Left lung (tissue), 10 donors: ENCODE measurements around the gene GPR15LG. TPM values are rescaled to one million over a fixed set of nuclear protein-coding genes. Genes with fewer than 3 reads are reported as not detected.

ENCODE experiments used
- ATAC-seq: fragments of 200-7000 bp; cut with Tn5 transposase; one replicate; pipeline ENCODE4 v1.9.1; 2020; ENCODE audit warnings: moderate library complexity
- DNase-seq, 4 donors: peaks; one replicate each; pipeline ENCODE4 v3.0.0-alpha.2; 2013 to 2020
- H3K27ac ChIP-seq, 2 donors: fragments of 200-600 bp; sonication (generic) in 1 of 2; one replicate each; pipeline versions ENCODE4 v1.5.0 to v1.8.0; 2020 to 2021
- H3K27me3 ChIP-seq, 2 donors: fragments of 200-600 bp; sonication (generic) in 1 of 2; one replicate each; pipeline versions ENCODE4 v1.5.0 to v1.8.0; 2020 to 2021
- H3K36me3 ChIP-seq, 2 donors: fragments of 200-600 bp; sonication (generic) in 1 of 2; one replicate each; pipeline versions ENCODE4 v1.5.0 to v1.8.0; 2020 to 2021
- H3K4me1 ChIP-seq, 2 donors: fragments of 200-600 bp; one replicate each; pipeline ENCODE4 v1.8.0; 2021
- H3K4me3 ChIP-seq, 2 donors: fragments of 200-600 bp; sonication (generic) in 1 of 2; one replicate each; pipeline versions ENCODE4 v1.5.0 to v1.8.0; 2020 to 2021; ENCODE audit warnings: mild to moderate bottlenecking in 1 of 2
- H3K9me3 ChIP-seq, 2 donors: fragments of 200-600 bp; sonication (generic) in 1 of 2; one replicate each; pipeline versions ENCODE4 v1.5.0 to v1.8.0; 2020 to 2021
- CTCF ChIP-seq, 2 donors: fragments of 200-600 bp; sonication (generic) in 1 of 2; IDR thresholded peaks; one replicate each; pipeline versions ENCODE4 v1.5.0 to v1.8.0; 2021; ENCODE audit warnings: antibody characterized with exemption in 2 of 2
- intact Hi-C, 2 donors: fragments of 100-400 bp; cut with DNase I; formaldehyde crosslinking; loops; one replicate each; pipeline versions ENCODE4 v1.11.2 to v1.14.2; 2022
- polyA plus RNA-seq, 6 donors: library from polyadenylated mRNA; unstranded; fragments of 120-200 nt; gene quantifications; one replicate each; pipeline ENCODE4 v1.2.1, GENCODE V29; 2013; ENCODE audit not compliant: insufficient read length in 6 of 6
- total RNA-seq, 2 donors: library from RNA; stranded (reverse); fragmentation: NEBNext Ultra II Directional; extraction: Animal tissue kit (Norgen Biotek cat#: 25700); gene quantifications; one replicate each; pipeline ENCODE4 v1.2.1, GENCODE V29; 2021
- donor health status: DM: no; HTN: yes; CAD: no.
- donor health status: DM: no; HTN: no; CAD: no.

The GPR15LG gene
- total and polyA plus RNA-seq, 8 donors, result not detected

GRCh38 chr10:84193846-84194423 is 20.3 kb downstream of the GPR15LG start:
- H3K27me3 ChIP-seq, result peaks cover 26 to 85% of the 10 kb centered on the region in 2 donors
- peak overlapping the region; percentile 13 to 33 for H3K4me3 ChIP-seq
- no peak for TF ChIP-seq CTCF (IDR thresholded peaks at IDR 0.05)
- H3K27ac ChIP-seq, result no peak overlapping the region
- H3K9me3 ChIP-seq, result no peaks in the 10 kb centered on the region
- ATAC-seq (no peak), DNase-seq (peak in 1 of 4 donors; percentile 18)
- H3K36me3 ChIP-seq, result no peaks in the 10 kb centered on the region
- H3K4me1 ChIP-seq, result peaks cover 9 to 14% of the 10 kb centered on the region in 2 donors
- intact Hi-C loops, result no loop called here

DNA sequence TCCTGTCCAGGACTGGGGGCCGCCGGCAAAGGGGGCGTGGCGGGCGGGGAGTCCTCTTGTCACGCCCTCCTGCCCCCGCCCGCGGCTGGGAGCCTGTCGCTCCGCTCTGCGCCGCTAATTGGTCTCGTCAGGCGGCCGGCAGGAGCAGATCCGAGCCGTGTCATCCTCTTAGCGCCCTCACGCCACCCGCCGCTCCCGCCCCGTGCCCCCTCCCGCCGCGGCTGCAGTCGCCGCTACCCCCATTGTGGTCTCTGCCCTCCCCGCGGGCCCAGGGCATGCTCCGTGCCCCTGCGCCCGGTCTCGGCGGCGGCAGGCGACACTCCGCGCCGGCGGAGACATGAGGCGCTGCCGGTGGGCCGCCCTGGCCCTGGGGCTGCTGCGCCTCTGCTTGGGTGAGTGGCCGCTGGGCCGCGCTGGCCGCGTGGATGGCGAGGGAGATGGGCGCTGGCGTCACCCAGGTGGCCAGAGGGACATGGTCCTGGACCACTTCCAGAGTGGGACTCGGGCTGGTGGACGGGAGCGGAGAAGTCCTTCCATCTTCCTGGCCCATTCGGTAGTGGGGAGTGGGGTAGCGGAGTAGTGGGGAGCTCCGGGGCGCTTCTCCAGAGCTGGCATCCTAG is 20.9 kb downstream of the GPR15LG start, which contains the start of gene CDHR1:
TSS of gene CDHR1 (plus strand) at position 114 of the 620 bp plus-strand sequence. CDS start at position 338, 224 bp downstream.
- H3K9me3 ChIP-seq, result no peaks in the 10 kb centered on the region
- H3K27me3 ChIP-seq, result peaks cover 26 to 85% of the 10 kb centered on the region in 2 donors
- H3K4me3 ChIP-seq, result peak within 1 kb of the TSS; percentile 13 to 33
- ATAC-seq, result peak; percentile 64
- TF ChIP-seq CTCF (IDR thresholded peaks at IDR 0.05), result no peak
- no peaks in the 10 kb centered on the region for H3K36me3 ChIP-seq
- H3K4me1 ChIP-seq, result peaks cover 9 to 14% of the 10 kb centered on the region in 2 donors
- DNase-seq, result peak in 2 of 4 donors; percentile 13 to 34
- intact Hi-C loops, result no loop called here
- no peak within 1 kb of the TSS for H3K27ac ChIP-seq

GRCh38 chr10:84195044-84195830 is 21.6 kb downstream of the GPR15LG start:
- no peak for TF ChIP-seq CTCF (IDR thresholded peaks at IDR 0.05)
- Histone ChIP-seq H3K27me3 (peaks cover 26 to 83% of the 10 kb centered on the region in 2 donors), H3K27ac (no peak overlapping the region), H3K36me3 (no peaks in the 10 kb centered on the region), H3K9me3 (no peaks in the 10 kb centered on the region), H3K4me3 (peak overlapping the region in 1 of 2 donors; percentile 33), H3K4me1 (peaks cover 9 to 14% of the 10 kb centered on the region in 2 donors)
- no peak for DNase-seq
- no peak for ATAC-seq
- intact Hi-C loops, result no loop called here

DNA sequence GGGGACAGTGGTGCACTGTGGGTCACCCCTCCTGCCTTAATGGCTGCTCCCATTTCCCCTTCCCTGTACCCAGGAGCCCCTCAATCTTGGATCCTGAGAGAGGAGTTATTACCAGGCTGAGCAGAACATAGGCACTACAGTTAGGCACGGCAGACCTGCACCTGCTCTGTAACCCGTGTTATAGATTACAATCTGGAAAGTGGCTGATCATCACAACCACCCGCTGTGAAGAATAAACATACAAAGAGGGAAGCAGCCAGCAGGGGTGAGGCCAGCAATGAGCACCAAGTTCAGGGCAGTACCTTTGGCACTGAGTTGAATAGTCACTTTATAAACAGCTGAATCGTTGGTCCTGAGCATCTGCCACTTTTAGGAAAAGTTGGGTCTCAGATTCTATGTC is 22.5 kb downstream of the GPR15LG start:
- H3K4me3 ChIP-seq, result no peak overlapping the region
- no peak for ATAC-seq
- H3K27me3 ChIP-seq, result peaks cover 26 to 80% of the 10 kb centered on the region in 2 donors
- no peak for TF ChIP-seq CTCF (IDR thresholded peaks at IDR 0.05)
- H3K9me3 ChIP-seq, result no peaks in the 10 kb centered on the region
- no peaks in the 10 kb centered on the region for H3K36me3 ChIP-seq
- DNase-seq, result no peak
- H3K27ac ChIP-seq, result no peak overlapping the region
- H3K4me1 ChIP-seq, result peaks cover 9 to 14% of the 10 kb centered on the region in 2 donors
- intact Hi-C loops, result no loop called here

GRCh38 chr10:84196941-84197340 is 23.3 kb downstream of the GPR15LG start:
- peak; percentile 49 for ATAC-seq
- H3K4me1 ChIP-seq, result peaks cover 9 to 14% of the 10 kb centered on the region in 2 donors
- no peak overlapping the region for H3K27ac ChIP-seq
- no peak for DNase-seq
- no peaks in the 10 kb centered on the region for H3K9me3 ChIP-seq
- peaks cover 26 to 75% of the 10 kb centered on the region in 2 donors for H3K27me3 ChIP-seq
- intact Hi-C loops, result no loop called here
- H3K36me3 ChIP-seq, result no peaks in the 10 kb centered on the region
- H3K4me3 ChIP-seq, result no peak overlapping the region
- TF ChIP-seq CTCF (IDR thresholded peaks at IDR 0.05), result no peak
